CD14-positive monocyte (primary cell): ENCODE measurements around the gene ACTR3. TPM values are rescaled to one million over a fixed set of nuclear protein-coding genes. Genes with fewer than 3 reads are reported as not detected.

Experiments
- DNase-seq, 3 donors: peaks; one replicate each; pipeline ENCODE4 v3.0.0-alpha.2; 2011 to 2022
- H2AFZ ChIP-seq: 2 replicates; pipeline ENCODE4 v1.6.0; 2012; ENCODE audit warnings: mild to moderate bottlenecking, low read depth, low read length, inconsistent platforms; ENCODE audit not compliant: insufficient read depth, poor library complexity, severe bottlenecking
- H3K27ac ChIP-seq, 2 donors: 1 replicate in 1 of 2; 2 replicates in 1 of 2; pipeline ENCODE4 v1.5.1; 2012 to 2013; ENCODE audit warnings: low read length in 2 of 2, control low read depth in 1 of 2, inconsistent platforms in 1 of 2, low read depth in 1 of 2, mild to moderate bottlenecking in 1 of 2
- H3K27me3 ChIP-seq, 2 donors: one replicate each; pipeline versions ENCODE4 v1.6.0 to v1.6.1; 2011 to 2013; ENCODE audit warnings: low read length in 2 of 2; ENCODE audit not compliant: control insufficient read depth in 2 of 2, insufficient read depth in 2 of 2
- H3K36me3 ChIP-seq, 2 donors: replicated peaks in 1 of 2; 1 replicate in 1 of 2; 2 replicates in 1 of 2; pipeline versions ENCODE4 v1.5.1 to v1.6.1; 2012 to 2013; ENCODE audit warnings: low read length in 2 of 2, control low read depth in 1 of 2, inconsistent platforms in 1 of 2, mild to moderate bottlenecking in 1 of 2; ENCODE audit not compliant: insufficient read depth in 2 of 2, control insufficient read depth in 1 of 2
- H3K4me1 ChIP-seq, 2 donors: 1 replicate in 1 of 2; 2 replicates in 1 of 2; pipeline versions ENCODE4 v1.5.1 to v1.6.1; 2012 to 2013; ENCODE audit warnings: low read length in 2 of 2, control low read depth in 1 of 2, inconsistent platforms in 1 of 2, mild to moderate bottlenecking in 1 of 2, moderate library complexity in 1 of 2; ENCODE audit not compliant: insufficient read depth in 2 of 2, control insufficient read depth in 1 of 2
- H3K4me2 ChIP-seq: replicated peaks from 2 replicates; pipeline ENCODE3; 2012; ENCODE audit warnings: low read length, moderate library complexity, mild to moderate bottlenecking; ENCODE audit not compliant: poor library complexity, severe bottlenecking; ENCODE audit errors: extremely low read depth
- H3K4me3 ChIP-seq, 3 experiments: fragments of 200-600 bp in 1 of 3; sonication (generic) in 1 of 3; replicated peaks in 1 of 3; 1 replicate in 2 of 3; 2 replicates in 1 of 3; pipeline ENCODE4 v1.5.1; 2011 to 2013; ENCODE audit warnings: low read length in 3 of 3, mild to moderate bottlenecking in 3 of 3, control low read depth in 2 of 3, low read depth in 2 of 3, inconsistent platforms in 1 of 3, moderate library complexity in 1 of 3
- H3K79me2 ChIP-seq: 2 replicates; pipeline ENCODE4 v1.6.0; 2012; ENCODE audit warnings: mild to moderate bottlenecking, control low read depth, inconsistent platforms, low read length, moderate library complexity; ENCODE audit not compliant: insufficient read depth
- H3K9ac ChIP-seq: 2 replicates; pipeline ENCODE4 v1.6.0; 2017; ENCODE audit warnings: low read length, mild to moderate bottlenecking; ENCODE audit not compliant: insufficient read depth, poor library complexity, severe bottlenecking
- H3K9me3 ChIP-seq, 2 donors: replicated peaks in 1 of 2; 1 replicate in 1 of 2; 2 replicates in 1 of 2; pipeline versions ENCODE4 v1.5.1 to v1.6.1; 2012 to 2013; ENCODE audit warnings: low read length in 2 of 2, control low read depth in 1 of 2; ENCODE audit not compliant: control insufficient read depth in 1 of 2, insufficient read depth in 1 of 2
- H4K20me1 ChIP-seq: 2 replicates; pipeline ENCODE4 v1.6.0; 2012; ENCODE audit warnings: mild to moderate bottlenecking, low read length, control low read depth, moderate library complexity; ENCODE audit not compliant: insufficient read depth
- H3K27ac Mint-ChIP-seq, 7 donors: one replicate each; pipeline ENCODE4 v1.8.0; 2020; ENCODE audit warnings: mild to moderate bottlenecking in 7 of 7, mixed read lengths in 7 of 7, moderate library complexity in 6 of 7, inconsistent platforms in 2 of 7
- H3K27me3 Mint-ChIP-seq, 3 donors: one replicate each; pipeline ENCODE4 v1.8.0; 2021 to 2022; ENCODE audit warnings: low read depth in 3 of 3, mild to moderate bottlenecking in 3 of 3, mixed read lengths in 3 of 3, moderate library complexity in 3 of 3, inconsistent platforms in 1 of 3
- H3K36me3 Mint-ChIP-seq, 2 donors: one replicate each; pipeline ENCODE4 v1.8.0; 2020; ENCODE audit warnings: mixed read lengths in 2 of 2, inconsistent platforms in 1 of 2, mild to moderate bottlenecking in 1 of 2
- H3K4me1 Mint-ChIP-seq: one replicate; pipeline ENCODE4 v1.8.0; 2020; ENCODE audit warnings: mild to moderate bottlenecking, mixed read lengths
- H3K4me3 Mint-ChIP-seq, 2 donors: one replicate each; pipeline ENCODE4 v1.8.0; 2020; ENCODE audit warnings: mild to moderate bottlenecking in 2 of 2, mixed read lengths in 2 of 2, moderate library complexity in 1 of 2
- H3K9me3 Mint-ChIP-seq, 7 donors: one replicate each; pipeline ENCODE4 v1.8.0; 2020 to 2022; ENCODE audit warnings: mixed read lengths in 7 of 7, mild to moderate bottlenecking in 6 of 7, moderate library complexity in 6 of 7, inconsistent platforms in 2 of 7
- CTCF ChIP-seq: fragments of 200-600 bp; IDR thresholded peaks from one replicate; pipeline ENCODE4 v1.8.0; 2022; ENCODE audit warnings: antibody characterized with exemption, mild to moderate bottlenecking
- WGBS: methylation state at CpG from one replicate; pipeline ENCODE4 v1.1.5; 2013; ENCODE audit warnings: missing lambda C conversion rate; ENCODE audit not compliant: insufficient coverage; 5-methylcytosine and 5-hydroxymethylcytosine counted together
- intact Hi-C, 2 donors: fragments of 100-400 bp; cut with micrococcal nuclease; formaldehyde crosslinking; loops; one replicate each; pipeline versions ENCODE4 v1.15.0 to v1.15.1; 2023
- polyA plus RNA-seq, 3 donors: library from polyadenylated mRNA; depleted of rRNA in 1 of 3; unstranded in 2 of 3; stranded (reverse) in 1 of 3; fragments of 300-500 nt in 2 of 3; fragments of >200 nt in 1 of 3; fragmentation: Illumina TruSeq in 2 of 3; gene quantifications; 1 replicate in 2 of 3; 2 replicates in 1 of 3; pipeline ENCODE4 v1.2.3, GENCODE V29; 2012 to 2021

Gene ACTR3
- polyA plus RNA-seq, 3 donors = 103 to 557 (median 464) TPM

GRCh38 chr2:113922784-113923183 is 32.9 kb downstream of the ACTR3 start:
- Histone ChIP-seq H3K79me2 (peaks cover 100% of the 10 kb centered on the region), H3K36me3 (peaks cover 58 to 96% of the 10 kb centered on the region in 2 donors), H3K27me3 (no peaks in the 10 kb centered on the region), H3K4me3 (no peak overlapping the region), H4K20me1 (peaks cover 100% of the 10 kb centered on the region), H3K4me1 (peaks cover 9 to 14% of the 10 kb centered on the region in 2 donors), H3K9ac (no peak overlapping the region), H3K27ac (peak overlapping the region in 1 of 2 donors; percentile 63), H3K4me2 (no peak overlapping the region), H3K9me3 (no peaks in the 10 kb centered on the region), H2AFZ (no peak overlapping the region)
- no peak for TF ChIP-seq CTCF
- Mint-ChIP-seq H3K4me3 (no peak overlapping the region), H3K27ac (no peak overlapping the region), H3K4me1 (peaks cover 7% of the 10 kb centered on the region), H3K27me3 (no peaks in the 10 kb centered on the region), H3K9me3 (no peaks in the 10 kb centered on the region), H3K36me3 (peaks cover 25 to 37% of the 10 kb centered on the region in 2 donors)
- DNase-seq = no peak
- 30% methylated on average over 2 of the region's 3 CpGs for WGBS
- intact Hi-C loops = no loop called here

GRCh38 chr2:113925884-113926283 is 36.0 kb downstream of the ACTR3 start:
- no peak overlapping the region for H2AFZ ChIP-seq
- intact Hi-C loops = loop anchor here in 1 of 2 donors (5.0 kb wide), 1 partner anchor 34 kb away; the partner anchor contains the start of gene ACTR3
- peaks cover 98% of the 10 kb centered on the region for H3K79me2 ChIP-seq
- WGBS = 67% methylated on average over 3 of the region's 6 CpGs
- Mint-ChIP-seq H3K27ac (peak overlapping the region in 1 of 7 donors; percentile 30), H3K4me1 (peaks cover 6% of the 10 kb centered on the region), H3K4me3 (no peak overlapping the region), H3K36me3 (peaks cover 38 to 45% of the 10 kb centered on the region in 2 donors), H3K27me3 (no peaks in the 10 kb centered on the region), H3K9me3 (no peaks in the 10 kb centered on the region)
- H3K4me3 ChIP-seq = no peak overlapping the region
- no peak overlapping the region for H3K4me2 ChIP-seq
- peaks cover 53 to 94% of the 10 kb centered on the region in 2 donors for H3K36me3 ChIP-seq
- H3K9me3 ChIP-seq = no peaks in the 10 kb centered on the region
- no peak overlapping the region for H3K27ac ChIP-seq
- H3K27me3 ChIP-seq = no peaks in the 10 kb centered on the region
- TF ChIP-seq CTCF = no peak
- H4K20me1 ChIP-seq = peaks cover 98% of the 10 kb centered on the region
- H3K4me1 ChIP-seq = peaks cover 9 to 14% of the 10 kb centered on the region in 2 donors
- no peak overlapping the region for H3K9ac ChIP-seq
- no peak for DNase-seq
